H1 (cell line): ENCODE results near the gene TSPAN4. TPM values are rescaled to one million over a fixed set of nuclear protein-coding genes. Genes with fewer than 3 reads are reported as not detected.

ENCODE experiments used
- CTCF ChIA-PET: fragments of 300-600 bp; sonication (Branson Sonifier 250); formaldehyde crosslinking; loops from one replicate; lab custom pipeline; 2021; ENCODE audit not compliant: partially characterized antibody; lab: Charles Lee
- POLR2A ChIA-PET: fragments of 300-600 bp; sonication (Branson Sonifier 250); formaldehyde crosslinking; loops from one replicate; lab custom pipeline; 2021; ENCODE audit warnings: inconsistent platforms; ENCODE audit not compliant: partially characterized antibody; lab: Charles Lee
- DNase-seq, 2 experiments: peaks; one replicate each; pipeline versions ENCODE4 v3.0.0 to v3.0.0-alpha.2; 2010 to 2022; ENCODE audit warnings: low spot score in 2 of 2, low read depth in 1 of 2, mixed read lengths in 1 of 2
- FAIRE-seq: peaks from 2 replicates; lab custom pipeline; 2011; peaks lifted over from hg19 to GRCh38; lab: Jason Lieb, UNC
- H2AFZ ChIP-seq: 2 replicates; pipeline ENCODE4 v1.8.1; 2012; ENCODE audit warnings: low read length, inconsistent platforms
- H2AK5ac ChIP-seq: 2 replicates; pipeline ENCODE4 v1.6.1; 2013; ENCODE audit warnings: low read depth, low read length
- H2BK120ac ChIP-seq: replicated peaks from 2 replicates; pipeline ENCODE3; 2013; ENCODE audit warnings: low read depth, low read length, inconsistent platforms
- H2BK12ac ChIP-seq: 2 replicates; pipeline ENCODE4 v1.6.1; 2013; ENCODE audit warnings: low read depth, low read length
- H2BK15ac ChIP-seq: 2 replicates; pipeline ENCODE4 v1.6.1; 2013; ENCODE audit warnings: low read length
- H2BK20ac ChIP-seq: 2 replicates; pipeline ENCODE4 v1.6.1; 2013; ENCODE audit warnings: low read length
- H2BK5ac ChIP-seq: 2 replicates; pipeline ENCODE4 v1.6.1; 2013; ENCODE audit warnings: low read depth, low read length
- H3K14ac ChIP-seq: 2 replicates; pipeline ENCODE4 v1.6.1; 2013; ENCODE audit warnings: inconsistent platforms; ENCODE audit not compliant: insufficient read length
- H3K18ac ChIP-seq: 2 replicates; pipeline ENCODE4 v1.6.1; 2013; ENCODE audit warnings: low read length; ENCODE audit errors: extremely low read depth
- H3K23ac ChIP-seq: 2 replicates; pipeline ENCODE4 v1.6.1; 2013; ENCODE audit warnings: inconsistent platforms; ENCODE audit not compliant: insufficient read length
- H3K23me2 ChIP-seq: 2 replicates; pipeline ENCODE4 v1.6.1; 2013; ENCODE audit warnings: low read depth, low read length
- H3K27ac ChIP-seq: 2 replicates; pipeline ENCODE4 v1.6.1; 2011; ENCODE audit warnings: low read depth, low read length, inconsistent platforms
- H3K27me3 ChIP-seq, 4 experiments: replicated peaks in 1 of 4; 1 replicate in 1 of 4; 2 replicates in 3 of 4; pipeline versions ENCODE4 v1.6.1 to v1.8.1; 2011 to 2013; ENCODE audit warnings: low read length in 3 of 4, mild to moderate bottlenecking in 3 of 4, inconsistent platforms in 2 of 4, mixed read lengths in 2 of 4, moderate library complexity in 1 of 4; ENCODE audit not compliant: control insufficient read depth in 3 of 4, insufficient read depth in 3 of 4; ENCODE audit errors: extremely low read depth in 1 of 4
- H3K36me3 ChIP-seq, 4 experiments: 2 replicates each; pipeline versions ENCODE4 v1.6.1 to v1.8.1; 2011 to 2013; ENCODE audit warnings: mild to moderate bottlenecking in 4 of 4, low read length in 3 of 4, moderate library complexity in 2 of 4, control low read depth in 1 of 4, inconsistent platforms in 1 of 4; ENCODE audit not compliant: insufficient read depth in 4 of 4, control insufficient read depth in 2 of 4
- H3K4ac ChIP-seq: replicated peaks from 2 replicates; pipeline ENCODE3; 2013; ENCODE audit warnings: low read length, low read depth, mixed read lengths, inconsistent platforms; ENCODE audit not compliant: insufficient read length
- H3K4me1 ChIP-seq, 4 experiments: replicated peaks in 1 of 4; 1 replicate in 1 of 4; 2 replicates in 3 of 4; pipeline versions ENCODE4 v1.6.1 to v1.8.1; 2011 to 2013; ENCODE audit warnings: low read length in 3 of 4, inconsistent platforms in 2 of 4, mixed read lengths in 1 of 4; ENCODE audit not compliant: insufficient read depth in 4 of 4, control insufficient read depth in 3 of 4
- H3K4me2 ChIP-seq, 2 experiments: 2 replicates each; pipeline versions ENCODE4 v1.6.1 to v1.8.1; 2011 to 2013; ENCODE audit warnings: low read depth in 2 of 2, low read length in 2 of 2, control low read depth in 1 of 2, inconsistent platforms in 1 of 2, mild to moderate bottlenecking in 1 of 2; ENCODE audit not compliant: insufficient read depth in 1 of 2
- H3K4me3 ChIP-seq, 4 experiments: fragments of 200-600, 300-600 bp in 1 of 4; sonication (generic), shearing (Covaris generic), sonication (Bioruptor Twin) in 1 of 4; 2 replicates each; pipeline versions ENCODE4 v1.5.1 to v1.8.1; 2011 to 2016; ENCODE audit warnings: low read length in 4 of 4, low read depth in 3 of 4, control low read depth in 2 of 4, inconsistent platforms in 2 of 4, mild to moderate bottlenecking in 2 of 4, mixed read lengths in 1 of 4, moderate library complexity in 1 of 4; ENCODE audit not compliant: insufficient read depth in 2 of 4; ENCODE audit errors: extremely low read depth in 1 of 4
- H3K56ac ChIP-seq: replicated peaks from 2 replicates; pipeline ENCODE3; 2013; ENCODE audit warnings: low read depth, mild to moderate bottlenecking, mixed read lengths, low read length, inconsistent platforms; ENCODE audit not compliant: insufficient read length
- H3K79me1 ChIP-seq: 2 replicates; pipeline ENCODE4 v1.6.1; 2013; ENCODE audit warnings: low read depth, low read length, control low read depth
- H3K79me2 ChIP-seq, 2 experiments: 2 replicates each; pipeline versions ENCODE4 v1.6.1 to v1.8.1; 2012 to 2013; ENCODE audit warnings: low read length in 2 of 2, mild to moderate bottlenecking in 2 of 2, inconsistent platforms in 1 of 2; ENCODE audit not compliant: insufficient read depth in 2 of 2, control insufficient read depth in 1 of 2
- H3K9ac ChIP-seq, 4 experiments: replicated peaks in 1 of 4; 1 replicate in 1 of 4; 2 replicates in 3 of 4; pipeline versions ENCODE4 v1.6.1 to v1.8.1; 2011 to 2013; ENCODE audit warnings: low read depth in 3 of 4, low read length in 3 of 4, control low read depth in 2 of 4, mild to moderate bottlenecking in 2 of 4, moderate library complexity in 2 of 4, inconsistent platforms in 1 of 4; ENCODE audit errors: extremely low read depth in 1 of 4
- H3K9me3 ChIP-seq, 2 experiments: 2 replicates each; pipeline versions ENCODE4 v1.6.1 to v1.8.1; 2012 to 2013; ENCODE audit warnings: mild to moderate bottlenecking in 2 of 2, moderate library complexity in 2 of 2, control low read depth in 1 of 2, inconsistent platforms in 1 of 2, low read depth in 1 of 2, low read length in 1 of 2, mixed read lengths in 1 of 2; ENCODE audit not compliant: insufficient read depth in 2 of 2
- H4K20me1 ChIP-seq, 2 experiments: replicated peaks in 1 of 2; 2 replicates each; pipeline versions ENCODE3 to v1.8.1; 2011 to 2013; ENCODE audit warnings: inconsistent platforms in 2 of 2, low read length in 2 of 2, mild to moderate bottlenecking in 1 of 2; ENCODE audit not compliant: insufficient read depth in 2 of 2, control insufficient read depth in 1 of 2
- H4K5ac ChIP-seq: 2 replicates; pipeline ENCODE4 v1.6.1; 2013; ENCODE audit warnings: low read length, low read depth, mixed read lengths, inconsistent platforms; ENCODE audit not compliant: insufficient read length
- H4K8ac ChIP-seq: 2 replicates; pipeline ENCODE4 v1.8.0; 2013; ENCODE audit warnings: mild to moderate bottlenecking, moderate library complexity, low read length, inconsistent platforms; ENCODE audit not compliant: insufficient read depth; ENCODE audit errors: extremely low read depth
- H4K91ac ChIP-seq: replicated peaks from 2 replicates; pipeline ENCODE3; 2013; ENCODE audit warnings: low read length, mixed read lengths, inconsistent platforms; ENCODE audit not compliant: insufficient read length
- ASH2L ChIP-seq: fragments of 200-600, 300-600 bp; sonication (generic); IDR thresholded peaks from one replicate; pipeline ENCODE4 v1.7.1; 2017; ENCODE audit warnings: low read length
- BCL11A ChIP-seq, 2 experiments: IDR thresholded peaks; one replicate each; pipeline ENCODE4 v1.6.1; 2011; ENCODE audit warnings: low read depth in 2 of 2, low read length in 2 of 2, mild to moderate bottlenecking in 2 of 2
- CHD2 ChIP-seq: IDR thresholded peaks from 2 replicates; pipeline ENCODE4 v1.6.1; 2012; ENCODE audit warnings: low read length, improper control_type of control experiment
- GABPA ChIP-seq: IDR thresholded peaks from 2 replicates; pipeline ENCODE4 v1.6.1; 2011; ENCODE audit warnings: mild to moderate bottlenecking, low read length, moderate library complexity, borderline replicate concordance; ENCODE audit not compliant: insufficient read depth
- HDAC2 ChIP-seq, 2 experiments: fragments of 300-600 bp in 1 of 2; sonication (generic) in 1 of 2; IDR thresholded peaks; 2 replicates each; pipeline ENCODE4 v1.6.1; 2011 to 2012; ENCODE audit warnings: low read depth in 2 of 2, low read length in 2 of 2, mild to moderate bottlenecking in 2 of 2, moderate library complexity in 2 of 2, borderline replicate concordance in 1 of 2, inconsistent platforms in 1 of 2
- JUN ChIP-seq: IDR thresholded peaks from 2 replicates; pipeline ENCODE4 v1.6.1; 2011; ENCODE audit warnings: low read depth, mild to moderate bottlenecking, improper control_type of control experiment, low read length
- KDM1A ChIP-seq: fragments of 200-600, 300-600 bp; sonication (generic); IDR thresholded peaks from 2 replicates; pipeline ENCODE4 v1.7.1; 2016; ENCODE audit warnings: mild to moderate bottlenecking, low read length, borderline replicate concordance
- NANOG ChIP-seq: IDR thresholded peaks from 2 replicates; pipeline ENCODE4 v1.6.1; 2011; ENCODE audit warnings: low read length, low read depth, mild to moderate bottlenecking, inconsistent platforms; ENCODE audit not compliant: insufficient read depth, poor library complexity, severe bottlenecking
- POLR2A ChIP-seq, 2 experiments: IDR thresholded peaks; 1 replicate in 1 of 2; 2 replicates in 1 of 2; pipeline ENCODE4 v1.6.1; 2011; ENCODE audit warnings: low read depth in 2 of 2, low read length in 2 of 2, mild to moderate bottlenecking in 2 of 2; ENCODE audit errors: control extremely low read depth in 1 of 2
- RXRA ChIP-seq: IDR thresholded peaks from 2 replicates; pipeline ENCODE4 v1.6.1; 2011; ENCODE audit warnings: low read depth, mild to moderate bottlenecking, low read length, moderate library complexity; ENCODE audit not compliant: insufficient read depth
- SP2 ChIP-seq: IDR thresholded peaks from 2 replicates; pipeline ENCODE4 v1.6.1; 2012; ENCODE audit warnings: mild to moderate bottlenecking, low read length, inconsistent platforms
- SRF ChIP-seq: IDR thresholded peaks from 2 replicates; pipeline ENCODE4 v1.6.1; 2011; ENCODE audit warnings: mild to moderate bottlenecking, low read depth, low read length, moderate library complexity
- TBP ChIP-seq: IDR thresholded peaks from 2 replicates; pipeline ENCODE4 v1.6.1; 2011; ENCODE audit warnings: low read depth, low read length, improper control_type of control experiment
- WGBS, 2 experiments: shearing (Covaris generic) in 1 of 2; methylation state at CpG; one replicate each; pipeline versions ENCODE4 v1.1.6 to v1.1.7; 2013 to 2015; ENCODE audit warnings: low lambda C conversion rate in 2 of 2, mixed read lengths in 2 of 2, inconsistent platforms in 1 of 2, low coverage in 1 of 2, missing lambda C conversion rate in 1 of 2; ENCODE audit not compliant: insufficient replicate concordance in 2 of 2, insufficient coverage in 1 of 2, insufficient read length in 1 of 2; ENCODE audit errors: extremely low coverage in 1 of 2, missing lambda C conversion rate in 1 of 2; 5-methylcytosine and 5-hydroxymethylcytosine counted together
- polyA plus RNA-seq, 7 experiments: library from polyadenylated mRNA; depleted of rRNA in 3 of 7; stranded (reverse) in 5 of 7; unstranded in 2 of 7; fragments of >200 nt in 5 of 7; fragments of 200-250 nt in 2 of 7; gene quantifications; 1 replicate in 5 of 7; 2 replicates in 1 of 7; 4 replicates in 1 of 7; pipeline versions ENCODE4 v1.2.1 to v1.2.3, GENCODE V29; 2011 to 2013; ENCODE audit warnings: missing spikeins in 2 of 7, mixed read lengths in 2 of 7
- total RNA-seq: library from RNA; stranded (reverse); fragmentation: NEBNext Ultra II Directional; extraction: Animal tissue kit (Norgen Biotek cat#: 25700); gene quantifications from 2 replicates; pipeline ENCODE4 v1.2.1, GENCODE V29; 2021
- TF ChIP-seq, protein P1 (sequence below): IDR thresholded peaks from 2 replicates; pipeline ENCODE4 v1.6.1; 2011; ENCODE audit warnings: low read depth, mild to moderate bottlenecking, low read length; ENCODE audit not compliant: insufficient read depth

TSPAN4 gene
- total and polyA plus RNA-seq, 2 of the 8 experiments (the other 6 are each of a cell fraction or from before 2014, with no cell fraction given), result 74.1 to 145 TPM

GRCh38 chr11:837990-838307, 4.7 kb upstream of the TSPAN4 start:
- peaks cover 10 to 30% (median 24%) of the 10 kb centered on the region in 4 experiments; a peak in 7 of 8 replicates for H3K36me3 ChIP-seq
- no peak overlapping the region for H3K4me2 ChIP-seq
- no peak overlapping the region for H2BK20ac ChIP-seq
- H4K91ac ChIP-seq, result no peak overlapping the region
- H3K9ac ChIP-seq, result no peak overlapping the region
- POLR2A ChIA-PET, result interaction anchor here (1.0 to 40.4 kb wide), 4 partner anchors 10 to 27 kb away, joined by 3 to 1917 read pairs (median 119); partner anchors contain the start of genes CD151, CEND1, CRACR2B and PIDD1
- FAIRE-seq (no peak), DNase-seq (no peak)
- H3K79me2 ChIP-seq, result peaks cover 0 to 15% of the 10 kb centered on the region in 2 experiments; a peak in 2 of 4 replicates
- no peak overlapping the region for H3K14ac ChIP-seq
- H3K18ac ChIP-seq, result no peak overlapping the region
- H2AFZ ChIP-seq, result no peak overlapping the region
- H3K79me1 ChIP-seq, result peaks cover 9% of the 10 kb centered on the region; the same call in 1 of the 2 replicates
- no peak overlapping the region for H3K27ac ChIP-seq
- 86% methylated on average over 8 of the region's 8 CpGs; no CpG with 5 or more reads in 1 of the 2 experiments for WGBS, 2 experiments
- no peak overlapping the region for H4K5ac ChIP-seq
- no peaks in the 10 kb centered on the region for H3K9me3 ChIP-seq
- H2BK120ac ChIP-seq, result no peak overlapping the region
- no peak overlapping the region for H2BK12ac ChIP-seq
- H3K4me1 ChIP-seq, result peaks cover 0 to 22% (median 16%) of the 10 kb centered on the region in 4 experiments; a peak in 6 of 7 replicates
- no peaks in the 10 kb centered on the region; a peak in 1 of 7 replicates for H3K27me3 ChIP-seq
- no peak overlapping the region for H2AK5ac ChIP-seq
- H4K8ac ChIP-seq, result peak overlapping the region; percentile 5; the same call in 1 of the 2 replicates
- CTCF ChIA-PET, result interaction anchor here (0.5 to 5.2 kb wide), 14 partner anchors 9 to 705 kb away, joined by 3 to 26 read pairs (median 4); partner anchors contain the start of genes CRACR2B and PNPLA2
- no peak overlapping the region for H3K23ac ChIP-seq
- no peak overlapping the region for H3K56ac ChIP-seq
- peak overlapping the region; percentile 53 for H3K4ac ChIP-seq
- peaks cover 3 to 40% of the 10 kb centered on the region in 2 experiments for H4K20me1 ChIP-seq
- no peak overlapping the region for H2BK15ac ChIP-seq
- H3K23me2 ChIP-seq, result peaks cover 15% of the 10 kb centered on the region; the same call in 1 of the 2 replicates
- no peak overlapping the region for H3K4me3 ChIP-seq
- peak overlapping the region; percentile 7; the same call in 1 of the 2 replicates for H2BK5ac ChIP-seq
- TF ChIP-seq KDM1A (no peak), JUN (no peak), POLR2A (IDR thresholded peaks at IDR 0.05; ENCODE audit: control extremely low read depth in 1 of 2, low read depth in 2 of 2, low read length in 2 of 2) (no peak), GABPA (no peak), SP2 (no peak), RXRA (no peak), HDAC2 (IDR thresholded peaks at IDR 0.05; ENCODE audit: borderline replicate concordance in 1 of 2, low read depth in 2 of 2, low read length in 2 of 2) (no peak), NANOG (no peak), CHD2 (no peak), ASH2L (no peak), BCL11A (IDR thresholded peaks at IDR 0.05; ENCODE audit: low read depth in 2 of 2, low read length in 2 of 2) (no peak), SRF (no peak), TBP (no peak)
- TF ChIP-seq, protein P1, sequence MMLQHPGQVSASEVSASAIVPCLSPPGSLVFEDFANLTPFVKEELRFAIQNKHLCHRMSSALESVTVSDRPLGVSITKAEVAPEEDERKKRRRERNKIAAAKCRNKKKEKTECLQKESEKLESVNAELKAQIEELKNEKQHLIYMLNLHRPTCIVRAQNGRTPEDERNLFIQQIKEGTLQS, result no peak
